GM19193 (cell line): ENCODE measurements around the gene ESPN.

Source experiments
- POLR2A ChIP-seq: IDR thresholded peaks from 4 replicates; pipeline ENCODE4 v1.6.1; 2011; ENCODE audit not compliant: insufficient read depth, insufficient read length; ENCODE audit errors: extremely low read depth

ESPN gene

DNA sequence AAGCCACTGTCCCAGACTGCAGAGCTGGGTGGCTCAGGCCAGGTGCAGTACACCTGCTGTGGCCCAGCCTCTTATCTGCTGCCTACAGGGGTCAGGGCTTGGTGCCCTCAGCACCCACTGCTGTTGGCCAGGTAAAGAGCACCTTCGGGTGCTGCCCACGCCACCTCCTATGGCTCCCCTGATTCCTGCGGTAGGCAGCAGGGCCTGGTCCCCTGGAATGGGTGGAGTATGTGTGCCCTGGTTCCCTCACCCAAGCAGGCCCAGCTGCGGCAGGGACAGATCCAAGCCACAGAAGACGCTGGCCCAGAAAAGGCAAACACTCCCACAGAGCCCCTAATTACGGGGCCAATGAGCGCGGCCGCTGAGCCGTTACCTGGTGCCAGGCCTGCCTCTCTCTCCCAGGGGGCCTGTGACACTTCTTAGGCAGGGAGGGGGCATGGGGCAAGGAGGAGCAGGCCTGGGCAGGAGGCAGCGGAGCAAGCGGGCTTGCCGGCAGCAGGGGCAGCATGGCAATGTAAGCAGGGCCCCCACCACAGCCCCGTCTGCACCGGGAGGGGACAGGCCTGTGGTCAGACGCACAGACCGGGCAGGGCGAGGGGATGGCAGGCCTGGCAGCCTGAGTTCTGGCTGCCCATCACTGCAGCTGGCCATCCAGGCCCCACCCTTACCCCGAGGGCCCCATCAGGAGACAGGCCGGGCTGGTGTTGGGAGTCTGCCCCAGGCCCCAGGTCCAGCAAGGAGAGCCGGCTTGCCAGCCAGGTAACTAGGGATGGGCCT, 19.0 kb downstream of the ESPN start:
- TF ChIP-seq POLR2A: no peak

DNA sequence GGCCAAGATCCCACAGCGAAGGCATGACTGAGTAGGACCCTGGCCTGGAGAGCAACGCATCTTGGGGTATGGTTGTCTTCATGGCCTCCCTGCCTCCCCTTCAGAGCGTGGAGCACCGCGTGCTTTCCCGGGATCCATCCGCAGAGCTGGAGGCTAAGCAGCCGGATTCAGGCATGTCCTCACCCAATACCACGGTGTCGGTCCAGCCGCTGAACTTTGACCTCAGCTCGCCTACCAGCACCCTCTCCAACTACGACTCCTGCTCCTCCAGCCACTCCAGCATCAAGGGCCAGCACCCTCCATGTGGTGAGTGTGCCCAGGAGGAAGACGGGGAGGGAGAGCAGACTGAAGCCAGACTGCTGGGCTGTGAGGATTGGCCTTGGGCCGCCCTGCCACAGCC, 19.8 kb downstream of the ESPN start:
- TF ChIP-seq POLR2A: no peak

DNA sequence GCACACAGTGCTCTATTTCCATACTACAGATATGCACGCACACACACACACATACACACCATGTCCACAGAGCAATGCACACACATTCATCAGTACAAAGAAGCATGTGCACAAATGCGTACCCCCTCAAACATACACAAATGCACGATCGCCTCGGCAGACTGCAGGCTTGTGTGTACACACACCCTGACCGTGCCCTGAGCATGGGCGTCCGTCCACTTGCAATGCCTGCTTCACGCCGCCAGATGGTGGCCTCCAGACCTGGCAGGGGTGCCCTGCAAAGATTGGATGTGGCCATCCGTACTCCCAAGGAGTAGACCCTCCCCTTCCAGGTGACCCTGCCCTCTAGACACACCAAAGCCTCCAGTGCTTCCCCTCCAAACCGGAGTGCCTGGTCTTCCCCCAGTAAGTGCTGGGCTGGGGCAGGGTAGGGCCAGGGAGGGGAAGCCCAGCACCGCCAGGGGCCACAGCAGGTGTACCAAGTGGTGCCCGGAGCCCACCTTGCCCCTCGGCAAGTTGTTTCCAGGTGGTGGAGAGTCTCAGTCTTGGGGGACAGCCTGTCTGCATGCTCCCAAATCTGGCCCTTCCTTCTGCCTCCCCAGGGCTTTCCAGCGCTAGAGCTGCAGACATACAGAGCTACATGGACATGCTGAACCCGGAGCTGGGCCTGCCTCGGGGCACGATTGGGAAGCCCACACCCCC, 20.6 kb downstream of the ESPN start:
- TF ChIP-seq POLR2A: no peak

DNA sequence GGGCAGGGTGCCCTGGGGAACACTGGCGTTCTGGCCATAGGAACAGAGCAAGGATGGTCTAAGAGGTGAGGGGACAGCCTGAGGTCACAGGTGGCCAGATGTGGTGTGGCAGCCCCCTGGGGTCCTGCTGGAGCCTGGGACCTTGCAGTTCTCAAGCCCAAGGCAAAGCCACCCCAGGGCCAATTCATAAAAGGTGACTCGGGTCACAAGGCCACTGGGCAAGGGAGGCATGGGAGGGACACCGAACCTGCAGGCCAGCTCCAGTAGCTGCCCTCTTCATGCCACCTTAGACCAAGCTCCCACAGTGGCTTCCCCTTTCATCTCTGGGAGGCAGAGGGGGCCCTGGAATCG, 22.1 kb downstream of the ESPN start:
- no peak for TF ChIP-seq POLR2A

DNA sequence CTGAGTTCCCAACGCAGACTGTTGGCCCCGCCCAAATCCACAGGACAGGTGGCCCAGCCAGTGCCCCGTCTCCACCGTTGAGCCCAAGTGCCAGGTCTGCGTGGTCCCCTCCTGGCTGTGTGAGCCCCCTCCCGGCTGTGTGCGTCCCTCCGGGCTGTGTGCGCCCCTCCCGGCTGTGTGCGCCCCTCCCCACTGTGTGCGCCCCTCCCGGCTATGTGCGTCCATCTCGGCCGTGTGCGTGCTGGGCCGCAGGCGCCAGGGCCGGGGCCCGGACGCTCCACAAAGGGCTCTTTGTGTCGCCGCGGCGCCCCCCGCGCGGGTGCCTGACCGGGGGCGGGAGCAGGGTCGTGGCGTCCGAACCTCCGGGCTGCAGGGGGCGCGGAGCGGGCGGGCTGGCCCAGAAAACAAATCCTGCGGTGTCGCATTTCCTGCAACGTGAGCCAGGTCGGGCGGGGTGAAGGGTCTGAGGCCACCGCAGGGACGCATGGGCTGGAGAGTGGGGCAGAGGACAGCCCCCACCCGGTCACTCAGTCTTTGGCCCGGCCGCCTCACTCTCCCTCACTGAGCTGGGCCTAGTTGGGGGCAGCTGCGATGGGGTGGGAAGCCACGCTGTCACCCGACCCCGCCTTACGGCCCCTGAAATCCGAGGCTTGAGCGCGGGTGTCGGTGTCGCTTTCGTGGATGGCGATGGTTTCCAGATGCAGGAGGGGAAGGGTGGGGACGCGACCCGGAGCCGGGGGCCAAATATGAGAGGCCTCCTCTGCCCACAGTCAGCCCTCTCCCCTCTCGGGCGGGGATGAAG, 22.6 kb downstream of the ESPN start:
- no peak for TF ChIP-seq POLR2A

DNA sequence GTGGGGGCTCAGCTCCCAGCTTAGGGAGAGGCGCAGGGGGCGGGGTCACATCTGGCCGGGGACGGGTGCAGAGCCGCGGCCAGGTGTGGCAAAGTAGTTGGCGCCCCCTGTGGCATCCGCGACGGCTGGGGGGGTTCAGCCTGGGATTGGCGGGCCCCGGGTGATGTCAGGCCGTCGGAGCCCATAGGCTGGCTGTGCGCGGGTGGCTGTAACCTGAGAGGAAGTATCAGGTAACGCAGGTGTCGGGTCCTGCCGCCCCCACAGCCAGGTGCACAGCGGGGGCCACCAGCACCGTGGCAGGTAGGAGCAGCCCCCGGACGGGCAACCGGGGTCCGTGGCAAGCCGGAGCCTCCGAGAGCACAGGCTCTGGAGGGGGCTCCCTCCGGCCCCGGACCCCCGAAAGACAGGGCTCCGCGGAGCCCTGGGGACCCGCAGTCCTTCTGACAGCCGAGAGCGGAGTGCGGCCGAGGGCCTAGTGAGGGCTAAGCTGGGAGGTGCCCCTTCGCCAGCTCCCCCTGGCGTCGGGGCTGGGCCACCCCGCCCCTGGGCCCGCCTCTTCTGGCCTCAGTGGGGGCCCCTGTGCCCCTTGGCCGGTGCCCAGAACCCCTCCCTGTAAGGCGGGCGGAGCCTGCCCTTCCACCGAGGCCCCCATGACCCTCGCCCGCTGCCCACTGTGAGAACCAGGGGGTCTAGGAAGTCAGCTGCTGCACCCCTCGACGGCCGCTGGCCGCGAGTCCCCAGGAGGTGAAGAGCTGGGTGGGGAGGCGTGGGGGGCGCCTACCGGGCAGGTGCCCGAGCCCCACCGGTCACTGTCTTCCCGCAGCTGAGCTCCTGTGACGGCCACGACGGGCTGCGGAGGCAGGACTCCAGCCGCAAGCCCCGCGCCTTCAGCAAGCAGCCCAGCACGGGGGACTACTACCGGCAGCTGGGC, 23.5 kb downstream of the ESPN start:
- TF ChIP-seq POLR2A: no peak

DNA sequence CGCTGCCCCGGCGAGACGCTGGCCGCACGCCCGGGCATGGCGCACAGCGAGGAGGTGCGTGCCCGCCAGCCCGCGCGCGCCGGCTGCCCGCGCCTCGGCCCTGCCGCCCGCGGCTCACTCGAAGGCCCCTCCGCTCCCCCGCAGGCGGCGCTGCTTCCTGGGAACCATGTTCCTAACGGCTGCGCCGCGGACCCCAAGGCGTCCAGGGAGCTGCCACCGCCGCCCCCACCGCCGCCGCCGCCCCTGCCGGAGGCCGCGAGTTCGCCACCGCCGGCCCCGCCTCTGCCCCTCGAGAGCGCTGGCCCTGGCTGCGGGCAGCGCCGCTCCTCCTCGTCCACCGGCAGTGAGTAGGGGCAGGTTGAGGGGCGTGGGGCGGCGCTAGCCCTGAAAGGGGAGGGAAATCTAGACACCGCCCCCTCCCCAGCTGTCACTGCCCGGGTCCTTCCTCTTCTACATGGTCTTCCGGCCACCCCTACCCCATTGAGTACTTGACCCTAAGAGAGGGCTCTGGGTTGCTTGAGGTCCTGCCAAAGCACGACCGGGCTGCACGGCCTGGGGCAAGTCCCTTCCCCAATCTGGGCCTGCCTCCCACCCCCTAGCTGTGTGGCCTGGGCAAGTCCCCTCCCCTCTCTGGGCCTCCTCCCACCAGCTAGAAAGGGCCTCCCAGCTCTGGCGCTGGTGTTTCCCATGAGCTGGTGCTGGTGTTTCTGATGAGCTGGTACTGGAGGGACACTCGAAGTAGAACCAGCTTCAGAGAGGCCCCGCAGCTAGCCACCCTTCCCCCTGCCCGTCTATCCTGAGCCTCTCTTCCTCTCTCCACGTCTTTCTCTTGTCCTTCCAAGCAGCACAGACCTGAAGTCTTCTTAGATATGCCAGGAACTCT, 24.4 kb downstream of the ESPN start:
- TF ChIP-seq POLR2A: no peak

DNA sequence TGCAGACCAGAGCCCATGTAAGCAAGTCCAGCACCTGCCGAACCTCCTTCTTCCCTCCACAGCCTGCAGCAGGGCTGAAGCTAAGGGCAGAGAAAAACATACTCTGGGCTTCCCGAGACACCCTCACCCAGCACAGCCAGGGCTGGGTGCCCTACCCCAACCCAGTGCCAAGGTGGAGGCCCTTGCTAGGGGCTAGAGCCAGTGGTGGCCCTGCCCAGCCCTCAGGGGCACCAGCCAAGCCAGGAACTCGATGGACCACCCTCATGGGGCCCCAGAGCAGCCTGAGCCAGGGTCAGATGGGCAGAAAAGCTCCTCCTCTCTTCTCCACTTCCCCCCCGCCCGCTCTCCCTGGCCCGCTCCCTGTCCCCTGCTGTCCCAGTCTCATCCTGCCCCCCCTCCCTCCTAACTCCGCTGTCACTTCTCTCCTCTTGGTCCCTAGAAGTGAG, 25.5 kb downstream of the ESPN start:
- no peak for TF ChIP-seq POLR2A

DNA sequence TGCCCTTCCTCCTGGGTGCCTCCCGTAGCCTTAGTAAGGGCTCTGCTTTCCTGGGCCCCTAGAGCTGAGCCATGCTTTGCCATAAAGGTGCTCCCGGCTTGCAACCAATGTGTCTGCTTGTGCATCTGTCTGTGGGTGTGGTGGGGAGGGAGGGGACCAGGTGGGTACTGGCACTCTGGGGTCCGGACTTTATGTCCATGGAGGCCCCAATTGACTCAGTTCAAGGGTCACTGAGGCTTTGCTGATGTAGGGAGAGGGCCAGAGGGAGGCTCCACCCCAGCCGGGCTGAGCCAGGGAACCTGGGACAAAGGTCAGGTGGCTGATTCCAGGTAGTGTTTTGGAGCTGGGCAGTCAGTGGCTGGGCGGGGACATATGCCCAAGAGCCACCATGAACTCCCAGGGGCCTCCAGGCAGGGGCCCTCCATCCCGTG, 26.4 kb downstream of the ESPN start:
- no peak for TF ChIP-seq POLR2A

DNA sequence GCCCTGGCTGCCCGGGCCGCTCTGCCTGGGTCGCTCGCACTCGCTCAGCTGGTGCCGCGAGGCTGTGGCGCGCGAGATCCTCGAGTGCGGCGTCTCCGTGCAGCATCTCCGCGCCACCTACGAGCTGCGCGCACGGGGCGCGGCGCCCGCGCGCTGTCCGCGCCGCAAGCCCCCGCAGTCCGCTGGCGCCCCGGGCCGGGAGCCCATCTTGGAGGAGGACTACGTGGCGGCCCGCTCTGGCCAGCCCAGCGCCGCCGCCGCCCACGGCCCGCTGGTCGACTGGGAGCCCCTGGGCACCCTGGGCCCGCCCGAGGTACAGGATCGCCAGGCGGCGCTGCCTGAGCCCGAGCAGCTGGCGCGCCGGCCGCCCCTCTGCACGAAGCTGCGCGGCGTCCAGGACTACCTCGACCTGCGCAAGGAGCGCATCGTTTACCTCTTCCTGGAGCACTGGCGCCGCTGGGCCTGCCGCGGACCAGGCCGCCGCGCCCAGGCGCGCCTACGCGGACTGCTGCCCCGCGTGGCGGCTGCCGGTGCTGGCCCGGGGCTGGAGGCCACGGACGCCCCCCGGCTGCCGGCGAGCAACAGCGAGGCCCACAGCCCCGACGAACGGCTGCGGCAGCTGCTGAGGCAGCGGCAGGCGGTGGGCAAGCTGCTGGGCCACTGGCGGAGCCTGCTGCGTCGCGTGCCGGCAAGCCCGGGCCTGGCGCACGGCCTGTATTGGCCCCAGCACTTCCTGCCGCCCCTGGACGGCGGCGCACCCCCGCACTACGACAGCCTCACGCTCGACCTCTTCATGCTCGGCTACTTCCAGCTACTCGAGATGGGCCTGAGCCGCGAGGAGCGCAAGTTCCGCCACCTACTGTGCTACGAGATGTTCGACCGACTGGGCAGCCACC, 30.5 kb downstream of the ESPN start:
- no peak for TF ChIP-seq POLR2A

DNA sequence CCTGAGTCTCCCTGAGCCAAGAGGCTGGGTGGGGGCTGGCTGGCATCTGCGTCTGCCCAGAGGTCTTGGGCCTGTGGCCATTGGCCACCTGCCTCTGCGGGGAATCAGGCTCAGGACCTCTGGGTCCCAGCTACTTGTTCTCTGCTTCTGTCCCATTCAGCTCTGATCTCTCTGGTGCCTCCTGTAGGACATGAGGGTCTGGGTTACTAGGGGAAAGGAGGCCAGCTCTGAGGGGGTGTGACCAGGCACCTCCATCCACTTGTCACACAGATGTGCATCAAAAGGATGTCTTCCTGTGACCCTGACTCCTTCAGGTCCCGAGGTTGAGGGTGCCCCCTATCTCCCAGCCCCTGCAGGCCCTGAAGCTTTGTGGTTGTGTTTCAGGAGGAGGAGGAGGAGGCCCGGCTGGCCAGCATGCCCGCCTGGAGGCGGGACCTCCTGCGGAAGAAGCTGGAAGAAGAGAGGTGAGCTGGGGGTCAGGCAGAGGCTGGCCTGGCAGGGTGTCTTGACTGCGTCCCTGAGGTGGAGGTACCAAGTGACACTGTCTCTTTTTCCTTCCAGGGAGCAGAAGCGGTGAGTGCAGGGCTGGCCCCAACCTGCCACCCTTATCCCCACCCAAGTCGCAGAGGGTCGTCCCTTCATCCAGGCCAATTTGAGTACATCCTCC, 32.4 kb downstream of the ESPN start:
- TF ChIP-seq POLR2A: no peak

DNA sequence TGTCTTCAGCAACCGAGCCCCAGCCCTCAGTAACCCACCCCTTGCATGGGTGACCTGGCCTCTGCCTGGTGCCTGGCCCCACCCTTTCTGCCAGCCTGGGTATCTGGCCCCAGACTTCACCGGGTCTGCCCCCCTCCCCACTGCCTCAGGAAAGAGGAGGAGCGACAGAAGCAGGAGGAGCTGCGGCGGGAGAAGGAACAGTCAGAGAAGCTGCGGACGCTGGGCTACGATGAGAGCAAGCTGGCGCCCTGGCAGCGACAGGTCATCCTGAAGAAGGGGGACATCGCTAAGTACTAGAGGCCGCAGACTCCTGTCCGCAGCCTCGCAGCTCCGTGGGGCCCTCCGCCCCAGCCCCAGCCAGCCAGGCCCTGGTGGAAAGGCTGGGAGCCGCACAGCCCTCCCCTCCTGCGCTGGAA, 35.3 kb downstream of the ESPN start:
- TF ChIP-seq POLR2A: no peak
